ENCODE measurements around the gene ZNF33B.
"Not testable (repeated sequence)": the region's sequence is repeated elsewhere in the genome, so short reads cannot be mapped to it uniquely, and the experiment has no call there.

Gene ZNF33B

GRCh38 chr10:42578019-42578418 lies 60.4 kb downstream of the ZNF33B start:
- FAIRE-seq (no peak), DNase-seq (ENCODE audit: insufficient read length, low spot score) (no peak)
- no peak for TF ChIP-seq CTCF (IDR thresholded peaks at IDR 0.05; ENCODE audit: insufficient read depth, missing control alignments)

GRCh38 chr10:42576338-42576737 lies 62.0 kb downstream of the ZNF33B start:
- no peak for TF ChIP-seq CTCF (IDR thresholded peaks at IDR 0.05; ENCODE audit: insufficient read depth, missing control alignments)
- no peak for DNase-seq (ENCODE audit: insufficient read length, low spot score)
- FAIRE-seq, result no peak

GRCh38 chr10:42574336-42574735 lies 64.0 kb downstream of the ZNF33B start:
- FAIRE-seq (no peak), DNase-seq (ENCODE audit: insufficient read length, low spot score) (no peak)
- TF ChIP-seq CTCF (IDR thresholded peaks at IDR 0.05; ENCODE audit: insufficient read depth, missing control alignments), result no peak

GRCh38 chr10:42556931-42557330 lies 81.4 kb downstream of the ZNF33B start:
- FAIRE-seq, result no peak
- no peak for TF ChIP-seq CTCF (IDR thresholded peaks at IDR 0.05; ENCODE audit: insufficient read depth, missing control alignments)
- no peak for DNase-seq (ENCODE audit: insufficient read length, low spot score)

GRCh38 chr10:42553576-42553975 lies 84.8 kb downstream of the ZNF33B start:
- not testable (repeated sequence) for FAIRE-seq

GRCh38 chr10:42553064-42553407 lies 85.3 kb downstream of the ZNF33B start:
- TF ChIP-seq CTCF (IDR thresholded peaks at IDR 0.05; ENCODE audit: insufficient read depth, missing control alignments), result no peak
- FAIRE-seq, result no peak

More at GRCh38 chr10:42553576-42553975, 84.8 kb downstream of the ZNF33B start:
- not testable (repeated sequence) for DNase-seq (ENCODE audit: insufficient read length, low spot score)

GRCh38 chr10:42552188-42553063 lies 85.9 kb downstream of the ZNF33B start:
- FAIRE-seq, result no peak
- TF ChIP-seq CTCF (IDR thresholded peaks at IDR 0.05; ENCODE audit: insufficient read depth, missing control alignments), result no peak
- peak; percentile 69 for DNase-seq (ENCODE audit: insufficient read length, low spot score)

More at GRCh38 chr10:42553064-42553407, 85.3 kb downstream of the ZNF33B start:
- no peak for DNase-seq (ENCODE audit: insufficient read length, low spot score)

Measured in D721Med (cell line).